Tibial artery (tissue), 4 donors: ENCODE measurements around the gene C3orf52.

Experiments used
- DNase-seq, 2 donors: peaks; one replicate each; pipeline ENCODE4 v3.0.0-alpha.2; 2019
- H3K27ac ChIP-seq, 2 donors: fragments of 200-600 bp; sonication (generic) in 1 of 2; 1 replicate in 1 of 2; 2 replicates in 1 of 2; pipeline ENCODE4 v1.5.1; 2018 to 2019; ENCODE audit warnings: mild to moderate bottlenecking in 1 of 2
- H3K27me3 ChIP-seq, 2 donors: fragments of 200-600 bp; sonication (generic) in 1 of 2; one replicate each; pipeline versions ENCODE4 v1.5.1 to v1.6.0; 2016 to 2019
- H3K36me3 ChIP-seq, 3 donors: fragments of 200-600 bp; sonication (generic) in 2 of 3; one replicate each; pipeline ENCODE4 v1.5.1; 2016 to 2019; ENCODE audit warnings: mild to moderate bottlenecking in 2 of 3
- H3K4me1 ChIP-seq, 4 donors: fragments of 200-600 bp; sonication (generic) in 2 of 4; 1 replicate in 3 of 4; 2 replicates in 1 of 4; pipeline ENCODE4 v1.5.1; 2016 to 2019
- H3K4me3 ChIP-seq, 2 donors: fragments of 200-600 bp; sonication (generic) in 1 of 2; 1 replicate in 1 of 2; 2 replicates in 1 of 2; pipeline ENCODE4 v1.5.1; 2018 to 2019; ENCODE audit warnings: mild to moderate bottlenecking in 2 of 2
- H3K9me3 ChIP-seq, 3 donors: fragments of 200-600 bp; sonication (generic) in 1 of 3; one replicate each; pipeline ENCODE4 v1.5.1; 2016 to 2019
- CTCF ChIP-seq, 2 experiments: fragments of 200-600 bp in 1 of 2; fragments of 450-650 bp in 1 of 2; IDR thresholded peaks; one replicate each; pipeline ENCODE4 v1.5.1; 2017 to 2019; ENCODE audit warnings: antibody characterized with exemption in 2 of 2, mild to moderate bottlenecking in 1 of 2, moderate library complexity in 1 of 2
- intact Hi-C: fragments of 100-400 bp; cut with DNase I; formaldehyde crosslinking; loops from one replicate; pipeline ENCODE4 v1.15.0; 2023; ENCODE audit warnings: low total_unique reads

Gene C3orf52

GRCh38 chr3:112095731-112096130 lies 9.5 kb downstream of the C3orf52 start:
- no peak for DNase-seq
- TF ChIP-seq CTCF (IDR thresholded peaks at IDR 0.05), result no peak
- H3K27me3 ChIP-seq, result no peaks in the 10 kb centered on the region
- no peak overlapping the region for H3K27ac ChIP-seq
- intact Hi-C loops, result no loop called here
- H3K9me3 ChIP-seq, result no peaks in the 10 kb centered on the region
- H3K4me1 ChIP-seq, result peaks cover 0 to 27% (median 4%) of the 10 kb centered on the region in 4 donors
- H3K4me3 ChIP-seq, result no peak overlapping the region
- H3K36me3 ChIP-seq, result no peaks in the 10 kb centered on the region

DNA sequence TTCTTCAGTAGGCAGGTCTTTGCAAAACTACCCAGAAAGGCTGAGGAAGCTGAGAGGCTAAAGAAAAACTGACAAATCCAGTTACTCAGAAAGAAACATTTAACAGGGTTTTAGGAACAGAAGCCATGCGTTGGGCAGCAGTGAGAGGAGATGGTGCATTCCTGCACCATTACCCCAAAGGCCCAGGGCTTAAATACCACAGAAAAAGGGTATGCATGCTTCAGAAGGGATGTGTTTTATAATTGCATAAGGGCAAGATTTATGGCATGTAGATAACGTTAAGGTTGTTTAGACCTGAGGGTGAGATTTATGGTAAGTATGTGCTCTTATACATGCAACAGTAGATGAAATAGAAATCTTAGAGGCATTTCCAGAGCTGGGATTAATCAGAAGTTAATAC lies 10.0 kb downstream of the C3orf52 start:
- DNase-seq, result no peak
- H3K9me3 ChIP-seq, result no peaks in the 10 kb centered on the region
- H3K4me1 ChIP-seq, result peaks cover 0 to 27% (median 4%) of the 10 kb centered on the region in 4 donors
- no peaks in the 10 kb centered on the region for H3K36me3 ChIP-seq
- no peak for TF ChIP-seq CTCF (IDR thresholded peaks at IDR 0.05)
- intact Hi-C loops, result no loop called here
- no peaks in the 10 kb centered on the region for H3K27me3 ChIP-seq
- H3K27ac ChIP-seq, result no peak overlapping the region
- H3K4me3 ChIP-seq, result no peak overlapping the region

GRCh38 chr3:112097378-112097777 lies 11.2 kb downstream of the C3orf52 start:
- no peak overlapping the region for H3K4me3 ChIP-seq
- H3K27me3 ChIP-seq, result no peaks in the 10 kb centered on the region
- DNase-seq, result no peak
- peaks cover 0 to 26% (median 4%) of the 10 kb centered on the region in 4 donors for H3K4me1 ChIP-seq
- H3K9me3 ChIP-seq, result no peaks in the 10 kb centered on the region
- H3K36me3 ChIP-seq, result no peaks in the 10 kb centered on the region
- no peak for TF ChIP-seq CTCF (IDR thresholded peaks at IDR 0.05)
- intact Hi-C loops, result no loop called here
- no peak overlapping the region for H3K27ac ChIP-seq

DNA sequence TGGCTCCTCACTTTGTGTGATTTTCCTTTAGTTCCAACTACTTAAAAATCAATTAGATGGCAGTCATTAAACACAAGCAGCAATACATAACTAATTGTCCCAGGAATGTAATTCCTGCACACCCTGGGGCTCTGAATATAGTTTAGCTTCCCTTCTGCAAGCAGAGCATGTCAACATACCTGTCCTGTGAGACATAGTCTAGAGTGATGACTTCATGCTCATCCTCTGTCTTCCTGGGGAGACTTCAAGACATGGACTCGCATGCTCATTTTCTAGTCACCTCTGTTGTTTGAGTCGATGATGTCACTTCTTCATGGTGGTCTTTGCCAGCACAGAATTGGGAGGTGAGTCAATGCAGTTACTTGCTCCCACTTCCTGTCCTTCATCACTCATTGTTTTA lies 15.7 kb downstream of the C3orf52 start:
- Histone ChIP-seq H3K36me3 (peaks cover 0 to 6% (median 3%) of the 10 kb centered on the region in 3 donors), H3K4me3 (no peak overlapping the region), H3K27me3 (no peaks in the 10 kb centered on the region), H3K27ac (no peak overlapping the region), H3K4me1 (peaks cover 0 to 17% (median 4%) of the 10 kb centered on the region in 4 donors), H3K9me3 (no peaks in the 10 kb centered on the region)
- no peak for DNase-seq
- TF ChIP-seq CTCF (IDR thresholded peaks at IDR 0.05), result no peak
- intact Hi-C loops, result no loop called here

- H3K36me3 ChIP-seq, result peaks cover 3 to 6% (median 4%) of the 10 kb centered on the region in 3 donors
- no peaks in the 10 kb centered on the region for H3K4me1 ChIP-seq
- no peak for TF ChIP-seq CTCF (IDR thresholded peaks at IDR 0.05)
- no peaks in the 10 kb centered on the region for H3K27me3 ChIP-seq
- no peaks in the 10 kb centered on the region for H3K9me3 ChIP-seq
- H3K27ac ChIP-seq, result no peak overlapping the region
- no peak for DNase-seq
- no peak overlapping the region for H3K4me3 ChIP-seq
- intact Hi-C loops, result no loop called here
Observed at GRCh38 chr3:112104774-112105173, 18.6 kb downstream of the C3orf52 start.

- H3K9me3 ChIP-seq, result no peaks in the 10 kb centered on the region
- TF ChIP-seq CTCF (IDR thresholded peaks at IDR 0.05), result no peak
- no peak overlapping the region for H3K27ac ChIP-seq
- no peak for DNase-seq
- H3K36me3 ChIP-seq, result peaks cover 6 to 7% (median 7%) of the 10 kb centered on the region in 3 donors
- intact Hi-C loops, result no loop called here
- no peak overlapping the region for H3K4me3 ChIP-seq
- no peaks in the 10 kb centered on the region for H3K4me1 ChIP-seq
- H3K27me3 ChIP-seq, result no peaks in the 10 kb centered on the region
Observed at GRCh38 chr3:112109322-112109721, 23.1 kb downstream of the C3orf52 start.
